ENCODE data around the gene TRAF2.

TRAF2 gene

DNA sequence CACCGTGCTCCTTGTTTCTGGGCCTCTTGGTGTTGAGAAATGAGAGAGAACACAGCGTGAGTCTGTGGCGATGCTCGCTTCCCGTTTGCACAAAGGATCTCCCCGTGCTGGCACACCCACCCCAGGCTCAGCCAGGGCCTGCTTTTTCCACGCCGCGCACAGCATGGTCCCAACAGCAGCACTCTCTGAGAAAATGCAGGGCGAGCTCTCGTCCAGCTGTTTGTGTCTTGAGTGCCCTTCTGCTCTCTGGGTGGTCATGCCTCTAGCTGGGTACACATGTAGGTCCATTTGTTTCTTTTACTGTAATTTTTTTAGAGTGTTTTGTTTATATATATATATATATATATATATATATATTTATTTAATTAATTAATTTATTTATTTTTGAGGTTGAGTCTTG is 31.6 kb downstream of the TRAF2 start:
- no peak for DNase-seq

GRCh38 chr9:136920069-136920468 is 33.8 kb downstream of the TRAF2 start:
- DNase-seq: no peak

GRCh38 chr9:136920734-136921231 is 34.5 kb downstream of the TRAF2 start:
- no peak for DNase-seq

- DNase-seq: no peak
Measured at GRCh38 chr9:136921307-136921706, 35.0 kb downstream of the TRAF2 start.

- no peak for DNase-seq
Measured at GRCh38 chr9:136921718-136922117, 35.4 kb downstream of the TRAF2 start.

GRCh38 chr9:136922540-136922939 is 36.2 kb downstream of the TRAF2 start:
- DNase-seq: no peak

DNA sequence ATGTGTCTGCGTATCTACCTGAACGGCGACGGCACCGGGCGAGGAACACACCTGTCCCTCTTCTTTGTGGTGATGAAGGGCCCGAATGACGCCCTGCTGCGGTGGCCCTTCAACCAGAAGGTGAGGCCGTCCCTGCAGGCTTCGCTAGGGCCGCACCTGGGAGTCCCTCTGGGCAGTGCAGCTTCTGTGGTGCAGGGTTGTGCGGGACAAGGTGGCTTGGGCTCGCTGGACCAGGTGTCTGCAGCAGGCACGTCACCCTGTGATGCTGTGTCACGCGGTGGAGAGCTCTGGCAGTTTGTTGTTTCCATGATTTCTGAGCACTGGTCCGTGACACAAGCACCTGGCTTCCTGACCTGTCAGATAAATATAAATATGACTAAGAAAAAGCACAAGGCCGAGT is 37.6 kb downstream of the TRAF2 start:
- DNase-seq: no peak

GRCh38 chr9:136925414-136926153 is 39.3 kb downstream of the TRAF2 start:
- DNase-seq: no peak

- no peak for DNase-seq
Measured at GRCh38 chr9:136926154-136926704, 39.9 kb downstream of the TRAF2 start.

DNA sequence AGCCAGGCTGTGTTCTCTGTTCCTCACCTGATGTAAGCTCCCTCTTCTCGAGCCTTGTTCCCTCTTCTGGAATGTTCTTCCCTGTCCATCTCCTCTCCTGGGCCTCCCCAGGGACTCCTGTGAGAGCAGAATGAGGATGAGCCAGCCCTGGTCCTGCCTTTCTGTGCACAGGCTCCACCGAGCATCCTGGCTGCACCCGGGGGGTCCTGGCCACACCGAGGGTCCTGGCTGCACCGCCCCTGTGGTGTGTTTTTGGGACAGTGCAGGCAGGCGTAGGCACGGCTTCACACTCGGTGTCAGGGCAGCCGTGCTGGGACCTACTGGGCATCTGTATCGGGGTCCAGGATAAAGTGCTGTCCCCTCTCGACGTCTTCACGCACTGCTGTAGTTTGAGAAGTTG is 40.4 kb downstream of the TRAF2 start:
- DNase-seq: no peak

- DNase-seq: no peak
Measured at GRCh38 chr9:136927343-136928271, 41.3 kb downstream of the TRAF2 start.

GRCh38 chr9:136928591-136928990 is 42.3 kb downstream of the TRAF2 start:
- DNase-seq: no peak

DNA sequence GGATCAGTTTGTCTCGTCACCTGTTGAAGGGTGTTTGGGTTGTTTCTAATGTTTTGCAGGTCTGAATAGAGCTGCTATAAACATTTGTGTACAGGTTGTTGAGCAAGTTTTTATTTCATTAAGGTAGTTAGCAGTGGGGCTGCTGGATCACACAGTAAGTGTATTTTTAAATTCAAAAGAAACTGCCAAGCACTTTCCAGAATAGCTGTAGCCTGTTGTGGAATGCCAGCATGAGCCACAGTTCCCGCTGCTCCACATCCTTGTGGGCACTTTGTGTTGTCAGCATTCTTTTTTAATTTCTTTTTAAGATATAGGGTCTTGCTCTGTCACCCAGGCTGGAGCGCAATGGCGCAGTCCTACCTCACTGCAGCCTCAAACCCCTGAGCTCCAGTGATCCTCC is 43.7 kb downstream of the TRAF2 start:
- DNase-seq: no peak

DNA sequence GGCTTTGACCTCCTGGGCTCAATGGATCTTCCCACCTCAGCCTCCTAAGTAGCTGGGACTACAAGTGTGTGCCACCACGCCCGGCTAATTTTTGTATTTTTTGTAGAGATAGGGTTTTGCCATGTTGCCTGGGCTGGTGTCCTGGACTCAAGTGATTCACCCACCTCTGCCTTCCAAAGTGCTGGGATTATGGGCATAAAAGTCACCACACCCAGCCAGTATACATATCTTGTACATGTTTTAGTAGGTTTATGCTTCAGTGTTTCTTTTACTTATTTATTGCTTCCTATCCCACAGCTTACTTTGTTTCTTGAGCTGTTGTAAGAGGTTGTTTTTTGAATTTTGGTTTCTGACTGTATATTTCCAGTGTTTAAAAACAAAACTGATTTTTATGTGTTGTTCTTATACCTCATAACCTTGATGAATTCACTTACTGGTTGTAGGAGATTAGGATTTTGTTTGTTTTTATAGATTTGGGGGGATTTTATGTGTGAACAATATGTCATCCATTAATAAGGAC is 45.4 kb downstream of the TRAF2 start:
- DNase-seq: no peak

GRCh38 chr9:136934277-136934676 is 48.0 kb downstream of the TRAF2 start:
- no peak for DNase-seq

DNA sequence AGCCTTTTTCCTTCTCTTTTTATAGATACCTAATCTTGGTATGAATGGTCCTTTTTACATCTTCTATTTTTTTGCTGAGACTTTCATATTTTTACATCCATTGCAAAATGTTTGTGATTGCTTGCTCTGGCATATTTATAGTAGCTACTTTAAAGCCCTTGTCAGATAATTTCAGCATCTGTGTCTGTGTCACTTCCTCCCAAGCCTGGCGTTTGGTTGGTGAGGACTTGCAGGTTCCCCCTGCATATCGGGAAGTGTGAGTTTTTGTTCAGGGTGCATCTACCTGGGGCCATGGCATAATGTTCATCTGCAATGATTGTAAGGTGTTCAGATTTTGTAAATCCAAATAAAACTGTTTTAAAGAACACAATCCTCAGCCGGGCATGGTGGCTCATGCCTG is 49.3 kb downstream of the TRAF2 start:
- DNase-seq: no peak

GRCh38 chr9:136936645-136937170 is 50.4 kb downstream of the TRAF2 start:
- no peak for DNase-seq

GRCh38 chr9:136937186-136938001 is 51.1 kb downstream of the TRAF2 start:
- DNase-seq: no peak

DNA sequence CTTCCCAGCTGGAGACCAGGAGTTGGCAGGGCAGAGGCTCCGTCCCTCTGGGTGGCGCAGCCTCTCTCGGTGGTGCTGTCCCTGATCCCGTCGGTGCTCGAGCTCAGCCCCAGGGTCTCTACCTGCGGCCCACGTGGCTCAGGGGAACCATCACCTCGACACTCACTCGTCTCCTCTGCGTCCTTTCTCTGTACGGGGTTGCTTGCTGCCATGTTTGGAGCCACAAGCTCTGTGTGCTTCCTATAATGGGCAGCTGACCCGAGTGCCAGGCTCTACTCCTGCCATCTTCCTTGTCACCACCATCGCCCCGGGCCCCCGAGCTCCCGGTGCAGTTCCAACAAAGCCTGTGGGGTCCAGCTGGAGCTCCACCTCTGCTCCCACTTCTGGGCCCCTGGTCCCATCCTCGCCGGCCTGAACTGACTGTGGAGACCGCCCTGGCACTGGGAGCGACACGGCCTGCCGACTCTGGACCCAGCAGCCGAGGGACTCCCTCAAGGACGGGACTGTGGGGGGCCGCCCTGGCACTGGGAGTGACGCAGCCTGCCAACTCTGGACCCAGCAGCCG is 53.2 kb downstream of the TRAF2 start:
- no peak for DNase-seq

DNA sequence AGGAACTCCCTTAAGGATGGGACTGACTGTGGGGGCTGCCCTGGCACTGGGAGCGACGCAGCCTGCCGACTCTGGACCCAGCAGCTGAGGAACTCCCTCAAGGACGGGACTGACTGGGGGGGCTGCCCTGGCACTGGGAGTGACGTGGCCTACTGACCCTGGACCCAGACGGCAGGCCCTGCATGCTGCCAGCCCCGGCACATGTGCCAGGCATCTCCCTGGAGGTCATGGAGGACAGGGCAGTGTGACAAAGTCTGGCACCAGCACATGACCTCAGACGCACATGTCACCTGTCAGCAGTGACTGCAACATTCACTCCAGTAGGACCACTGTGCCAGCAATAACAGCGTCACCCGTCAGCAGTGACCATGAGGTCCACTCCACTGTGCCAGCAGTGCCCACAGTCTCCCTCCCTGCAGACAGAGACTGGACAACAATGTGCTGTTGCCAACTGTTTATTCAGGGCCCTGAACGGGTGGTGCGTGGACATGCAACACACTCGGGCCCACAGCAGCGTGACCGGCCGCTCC is 53.7 kb downstream of the TRAF2 start:
- DNase-seq: no peak

DNA sequence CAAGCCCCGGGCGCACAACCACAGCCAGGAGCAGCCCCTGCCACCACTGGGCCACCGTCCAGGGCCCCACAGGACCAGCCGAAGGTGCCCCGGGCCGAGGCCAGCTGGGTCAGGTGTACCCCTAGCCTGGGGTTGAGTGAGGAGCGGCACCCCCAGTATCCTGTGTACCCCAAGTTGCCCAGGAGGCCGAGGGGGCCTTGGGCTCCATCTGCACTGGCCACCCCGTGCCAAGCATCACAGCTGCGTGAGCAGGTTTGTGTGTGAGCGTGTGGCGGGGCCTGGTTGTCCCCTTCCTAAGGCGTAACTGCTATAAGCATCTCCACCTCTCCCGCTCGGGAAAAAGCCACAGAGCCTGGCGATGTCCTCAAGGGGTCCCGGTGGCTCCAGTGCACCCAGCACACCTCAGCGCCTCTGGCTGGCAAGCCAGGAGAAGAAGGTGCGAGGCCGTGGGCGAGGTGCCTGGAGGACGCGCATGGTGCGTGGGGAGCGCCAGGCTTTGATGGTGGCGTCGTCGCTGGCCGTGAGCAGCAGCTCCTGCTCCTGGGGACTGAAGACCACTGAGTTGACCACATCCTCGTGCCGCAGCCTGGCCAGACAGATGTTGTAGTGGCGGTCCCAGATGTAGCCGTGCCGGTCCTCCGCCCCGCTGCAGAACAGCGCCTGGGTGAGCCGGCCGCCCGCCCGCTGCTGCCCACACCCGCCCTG is 54.4 kb downstream of the TRAF2 start:
- DNase-seq: no peak
